GM18517 (cell line): ENCODE results near the gene SYNGR1.
"Not testable (repeated sequence)": the region's sequence is repeated elsewhere in the genome, so short reads cannot be mapped to it uniquely, and the experiment has no call there.

Experiments used
- ATAC-seq: cut with Tn5 transposase; IDR thresholded peaks from one replicate; pipeline ENCODE4 v1.9.1; 2021; ENCODE audit warnings: mild to moderate bottlenecking, moderate library complexity; ENCODE audit not compliant: unreplicated experiment

The SYNGR1 gene

GRCh38 chr22:39350757-39351688 lies 1.2 kb downstream of the SYNGR1 start:
- ATAC-seq: no peak

GRCh38 chr22:39351689-39352214 lies 2.0 kb downstream of the SYNGR1 start:
- ATAC-seq: no peak

GRCh38 chr22:39352306-39352891 lies 2.6 kb downstream of the SYNGR1 start:
- no peak for ATAC-seq

DNA sequence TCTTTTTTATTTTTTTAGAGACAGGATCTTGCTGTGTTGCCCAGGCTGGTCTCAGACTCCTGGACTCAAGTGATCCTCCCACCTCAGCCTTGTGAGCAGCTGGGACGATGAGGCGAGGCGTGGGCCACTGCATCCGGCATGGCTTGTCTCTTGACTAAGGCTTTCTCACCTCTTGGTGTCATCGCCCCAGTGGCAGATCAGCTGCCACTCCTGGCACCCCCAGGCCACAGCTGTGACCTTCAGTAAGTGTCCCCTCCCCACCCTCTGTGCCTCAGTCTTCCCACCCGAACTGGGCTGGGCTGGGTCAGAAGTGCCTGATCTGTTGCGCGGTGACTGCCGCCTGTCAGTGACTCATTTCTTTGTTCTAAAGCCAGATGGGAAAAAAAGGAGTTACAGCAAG lies 3.6 kb downstream of the SYNGR1 start:
- ATAC-seq: no peak

- no peak for ATAC-seq
Observed at GRCh38 chr22:39355080-39355479, 5.3 kb downstream of the SYNGR1 start.

- ATAC-seq: not testable (repeated sequence)
Observed at GRCh38 chr22:39355805-39356204, 6.0 kb downstream of the SYNGR1 start.

DNA sequence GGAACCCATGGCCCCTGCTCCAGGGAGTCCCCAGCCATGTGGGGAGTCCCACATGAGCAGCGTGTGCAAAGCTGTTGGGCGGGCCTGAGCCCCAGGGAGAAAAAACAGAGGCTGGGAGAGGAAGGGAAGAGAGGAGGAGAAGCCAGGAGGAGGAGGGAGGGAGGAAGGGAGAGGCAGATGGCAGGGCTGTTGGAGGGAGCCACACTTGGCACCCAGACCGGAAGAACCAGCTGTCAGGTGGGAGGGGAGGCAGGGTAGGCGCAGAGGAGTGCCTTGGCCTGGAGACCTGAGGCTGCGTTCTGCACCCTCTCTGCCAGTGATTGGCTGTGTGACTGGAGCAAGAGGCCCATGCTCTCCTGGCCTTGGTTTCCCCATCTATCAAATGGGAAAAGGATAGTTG lies 6.7 kb downstream of the SYNGR1 start:
- ATAC-seq: no peak

GRCh38 chr22:39357110-39358108 lies 7.6 kb downstream of the SYNGR1 start:
- not testable (repeated sequence) for ATAC-seq

GRCh38 chr22:39358197-39358596 lies 8.4 kb downstream of the SYNGR1 start:
- ATAC-seq: not testable (repeated sequence)

GRCh38 chr22:39359659-39360195 lies 9.9 kb downstream of the SYNGR1 start:
- ATAC-seq: no peak

DNA sequence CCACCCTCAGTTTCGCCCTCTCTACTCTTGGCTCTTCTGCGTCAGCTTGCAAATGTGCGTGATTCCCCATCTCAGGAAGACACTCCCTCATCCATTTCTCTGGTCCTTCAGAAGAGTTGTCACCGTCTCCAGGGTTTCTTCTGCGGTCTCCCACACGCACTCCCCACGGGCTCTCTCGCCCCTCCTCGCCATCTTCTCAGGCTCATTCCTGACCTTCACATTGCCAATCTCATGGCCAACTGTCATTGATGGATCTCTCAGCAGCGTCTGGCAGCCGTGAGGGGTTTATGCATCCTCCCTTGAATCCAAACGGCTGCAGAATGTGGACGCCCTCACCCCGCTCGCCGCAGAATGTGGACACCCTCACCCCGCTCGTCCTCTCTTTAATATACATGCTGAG lies 10.5 kb downstream of the SYNGR1 start:
- ATAC-seq: no peak

DNA sequence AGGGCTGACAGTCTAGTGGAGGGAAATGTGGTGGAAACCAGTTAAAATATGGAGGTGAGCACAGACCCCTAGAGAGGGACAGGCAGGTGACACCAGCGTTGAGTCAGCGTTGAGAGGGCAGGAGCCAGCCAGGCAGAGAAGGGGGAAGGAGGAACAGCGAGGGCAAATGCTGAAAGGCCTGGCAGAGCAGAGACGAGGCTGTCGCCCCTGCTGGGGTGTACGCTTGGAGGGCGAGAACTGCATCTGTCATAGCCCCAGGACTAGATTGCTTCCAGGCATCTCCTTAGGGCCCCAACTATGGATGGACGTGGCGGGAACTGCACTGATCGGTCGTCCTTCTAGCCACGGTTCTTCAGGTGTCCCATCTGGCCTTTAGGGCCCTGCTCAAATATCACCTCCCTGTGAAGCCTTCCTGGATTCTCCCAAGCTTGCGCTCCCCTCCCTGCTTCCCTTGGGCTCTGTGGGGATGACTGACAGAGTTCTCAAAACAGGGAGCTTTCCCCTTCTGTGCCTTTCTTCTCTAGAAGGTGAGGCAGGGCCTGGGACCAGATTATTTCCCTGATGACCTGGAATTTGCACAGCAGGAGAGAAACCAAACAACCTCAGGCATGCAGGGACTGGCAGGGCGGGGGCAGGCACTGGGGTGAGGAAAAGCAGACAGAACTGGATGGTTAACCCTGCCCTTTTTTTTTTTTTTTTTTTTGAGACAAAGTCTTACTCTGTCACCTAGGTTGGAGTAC lies 11.1 kb downstream of the SYNGR1 start:
- ATAC-seq: no peak

GRCh38 chr22:39361496-39361895 lies 11.7 kb downstream of the SYNGR1 start:
- ATAC-seq: no peak

DNA sequence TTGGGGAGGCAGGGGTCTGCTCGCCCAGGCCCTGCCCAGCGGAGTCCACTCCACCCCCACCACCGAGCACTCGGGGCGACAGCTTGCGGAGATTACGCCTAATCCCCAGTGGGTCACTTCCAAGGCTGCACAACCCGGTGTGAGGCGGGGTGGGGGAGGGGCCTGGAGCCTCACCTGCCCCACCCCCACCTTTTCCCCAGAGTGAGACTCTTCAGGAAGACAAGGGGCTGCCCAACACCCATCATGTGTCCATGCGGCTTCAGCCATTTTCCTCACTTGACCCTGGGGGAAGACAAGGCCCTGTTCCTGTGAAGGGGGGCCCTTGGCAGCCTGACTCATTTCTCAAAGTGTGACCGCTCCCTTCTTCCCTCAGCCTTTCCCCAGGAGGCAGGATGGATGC lies 12.5 kb downstream of the SYNGR1 start:
- ATAC-seq: no peak

DNA sequence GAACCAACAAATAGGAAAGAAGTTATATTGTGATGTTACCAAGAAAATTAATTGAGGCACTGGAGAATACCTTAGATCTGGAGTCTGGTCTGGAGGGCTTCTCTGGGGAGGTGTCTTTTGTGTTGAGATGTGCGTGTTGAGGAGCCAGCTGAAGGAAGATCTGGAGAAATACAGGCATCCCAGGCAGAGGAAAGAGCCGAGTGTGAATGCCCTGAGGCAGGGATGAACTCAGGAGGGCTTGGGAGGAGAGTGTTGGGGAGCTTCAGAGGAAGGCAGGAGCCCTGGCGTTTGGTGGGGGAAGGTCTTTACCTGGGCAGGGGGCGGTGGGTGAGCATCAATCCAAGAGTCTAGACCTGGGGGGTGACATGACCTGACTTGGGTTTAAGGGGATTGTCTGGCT lies 13.1 kb downstream of the SYNGR1 start:
- ATAC-seq: no peak

DNA sequence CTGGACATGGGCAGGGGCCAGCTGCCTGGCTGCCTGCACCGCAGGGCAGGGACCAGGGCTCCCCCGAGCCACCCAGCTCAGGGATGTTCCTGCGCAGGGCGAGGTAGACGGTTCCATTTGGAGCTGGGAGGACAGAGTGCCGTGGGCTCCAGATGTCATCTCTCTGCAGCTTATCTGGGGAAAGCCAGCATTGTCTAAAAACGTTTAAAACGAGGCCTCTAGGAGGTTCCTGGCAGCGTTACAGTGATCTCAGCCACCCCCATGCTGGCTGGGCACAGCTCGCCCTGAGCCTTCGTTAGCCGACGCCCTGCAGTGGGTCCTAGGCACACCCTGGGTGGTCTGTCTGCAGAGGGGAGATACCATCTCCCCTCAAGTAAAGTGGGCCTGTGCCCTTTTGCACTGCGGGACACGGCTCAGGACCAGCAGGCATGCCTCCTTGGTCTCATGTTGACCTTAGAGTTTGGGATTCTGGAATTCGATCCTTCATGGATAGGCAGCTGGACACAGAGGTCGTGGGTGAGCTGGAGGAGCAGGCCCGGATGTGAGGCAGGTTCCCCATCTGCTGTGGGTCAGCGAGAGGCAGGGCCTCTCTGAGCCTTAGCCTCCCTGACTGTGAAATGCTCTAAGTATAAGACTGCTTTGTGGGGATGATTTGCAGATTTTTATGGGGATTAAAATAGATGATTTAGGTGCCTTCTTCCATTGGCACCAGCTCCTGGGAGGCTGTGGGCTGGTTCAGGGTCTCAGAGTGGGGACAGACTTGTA lies 14.1 kb downstream of the SYNGR1 start:
- no peak for ATAC-seq

DNA sequence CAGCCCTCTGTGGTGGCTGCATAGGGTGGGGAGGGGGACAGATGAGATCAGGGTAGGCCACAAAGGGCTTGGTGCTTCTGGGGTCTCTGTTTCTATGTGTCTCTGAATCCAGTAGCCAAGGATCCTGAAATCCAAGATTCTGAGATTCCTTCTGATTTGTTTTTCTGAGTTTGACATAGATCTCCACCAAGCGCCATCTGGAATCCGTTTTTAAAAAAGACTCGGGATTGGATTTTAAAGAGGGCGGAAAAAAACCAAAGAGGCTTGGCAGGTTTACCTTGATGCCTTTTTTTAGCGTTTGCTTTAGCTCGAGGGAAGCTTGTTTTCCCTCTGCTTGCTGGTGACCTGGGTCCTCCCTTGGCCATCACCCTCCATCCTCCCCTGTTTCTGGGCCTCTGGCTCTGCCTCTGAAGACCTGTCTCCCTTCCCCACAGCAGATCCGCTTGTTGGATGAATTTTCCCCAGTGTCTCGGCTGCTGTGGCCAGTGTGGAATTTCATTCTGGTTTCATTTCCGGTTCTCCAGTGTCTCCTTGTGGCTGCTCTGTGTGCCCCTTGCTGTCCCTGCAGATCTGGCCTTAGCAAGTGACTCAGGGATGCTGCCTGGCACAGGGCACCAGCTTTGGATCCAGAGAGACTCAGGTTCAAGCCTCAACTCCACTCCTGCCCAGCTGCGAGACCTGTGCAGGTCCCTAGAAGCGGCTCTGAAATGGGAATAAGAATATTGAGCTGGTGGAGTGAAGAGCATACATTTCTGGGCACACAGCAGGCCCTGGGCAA lies 15.1 kb downstream of the SYNGR1 start:
- no peak for ATAC-seq

DNA sequence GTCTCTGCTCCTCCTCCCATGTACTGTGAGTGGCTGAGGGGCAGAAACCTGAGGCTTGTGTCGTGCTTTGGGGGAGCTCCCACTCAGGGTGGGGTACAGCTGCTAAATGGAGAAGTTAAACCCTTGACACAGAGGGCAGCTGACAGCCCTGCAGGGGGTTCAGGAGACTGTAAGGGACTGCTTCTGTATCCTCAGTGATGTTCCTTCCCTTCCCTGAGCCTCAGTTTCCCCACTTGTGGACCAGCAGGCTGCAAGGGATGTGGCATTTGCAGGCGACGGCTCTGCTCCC lies 15.6 kb downstream of the SYNGR1 start:
- ATAC-seq: no peak

DNA sequence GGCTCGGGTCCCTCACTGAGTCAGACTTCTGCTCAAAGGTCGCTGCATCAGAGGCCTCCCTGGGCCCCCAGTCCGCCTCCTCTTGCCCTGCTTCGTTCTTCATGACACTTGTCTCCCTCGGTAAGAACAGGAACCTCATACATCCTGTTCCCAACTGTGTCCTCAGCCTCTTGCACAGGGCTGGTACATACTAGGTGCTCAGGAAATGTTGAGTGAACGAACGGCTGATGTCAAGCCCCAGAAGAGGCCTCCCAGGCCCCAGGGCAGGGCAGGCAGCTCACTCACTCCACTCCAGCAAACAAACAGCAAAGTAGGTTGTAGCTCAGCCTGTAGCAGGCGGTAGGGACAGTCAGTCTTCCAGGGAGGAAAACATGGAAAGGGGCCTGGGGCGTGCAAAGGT lies 17.2 kb downstream of the SYNGR1 start:
- ATAC-seq: no peak
